AML-193 (cell line): Measurements from ENCODE around the gene C10orf90.

ENCODE experiments used
- DNase-seq, 2 experiments: peaks; one replicate each; lab custom pipeline; 2025; lab: John Stamatoyannopoulos, UW

C10orf90 gene

DNA sequence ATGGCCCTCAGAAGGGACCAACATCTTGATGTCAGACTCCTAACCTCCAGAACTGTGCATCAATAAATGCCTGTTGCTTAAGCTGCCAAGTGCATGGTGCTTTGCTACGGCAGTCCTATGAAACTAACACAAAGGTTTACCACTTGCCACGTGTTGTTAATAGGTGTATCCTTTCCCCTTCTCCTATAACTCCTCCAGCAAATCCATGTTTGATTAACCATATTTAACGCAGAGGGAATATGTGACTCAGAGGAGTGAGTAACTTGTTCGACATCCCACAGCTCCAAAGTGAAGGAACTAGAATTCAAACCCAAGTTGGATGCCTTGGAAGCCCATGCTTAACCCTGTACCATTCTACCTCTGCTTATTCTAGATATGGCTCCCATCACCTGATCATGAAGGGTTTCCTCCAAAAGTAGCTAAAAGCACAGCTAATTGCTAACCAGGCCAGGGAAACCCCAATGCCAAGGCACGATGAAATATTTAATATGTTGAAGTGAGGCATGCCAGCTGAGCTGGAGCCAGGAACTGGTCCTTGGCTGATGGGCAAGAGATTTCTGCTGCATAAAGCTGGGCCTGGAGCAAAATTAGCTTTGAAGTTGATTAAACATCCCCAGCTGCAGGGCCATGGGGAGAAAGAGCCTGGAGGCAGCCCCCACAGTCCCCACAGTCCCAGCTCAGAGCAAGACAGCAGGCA is 131.9 kb downstream of the C10orf90 start:
- no peak for DNase-seq

- no peak for DNase-seq
Measured at GRCh38 chr10:126536656-126537055, 133.8 kb downstream of the C10orf90 start.

DNA sequence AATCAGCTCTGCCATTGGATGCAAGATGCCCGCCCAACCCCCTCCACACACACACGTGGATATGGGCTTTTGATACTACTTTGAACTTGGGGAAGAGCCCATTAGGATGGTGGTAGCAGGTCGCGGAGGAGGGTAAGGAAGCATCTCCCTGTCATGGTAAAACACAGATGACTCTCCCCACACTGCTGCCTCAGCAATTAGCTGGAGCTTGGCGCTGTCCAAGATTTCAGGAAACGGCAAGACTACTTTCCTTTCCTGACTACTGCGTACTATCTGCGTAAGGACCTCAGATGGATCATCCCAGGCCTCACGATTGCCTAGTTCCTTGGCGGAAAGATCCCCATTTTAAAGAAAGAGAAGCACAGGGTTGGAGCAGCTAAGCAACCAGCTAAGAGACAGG is 134.3 kb downstream of the C10orf90 start:
- no peak for DNase-seq

DNA sequence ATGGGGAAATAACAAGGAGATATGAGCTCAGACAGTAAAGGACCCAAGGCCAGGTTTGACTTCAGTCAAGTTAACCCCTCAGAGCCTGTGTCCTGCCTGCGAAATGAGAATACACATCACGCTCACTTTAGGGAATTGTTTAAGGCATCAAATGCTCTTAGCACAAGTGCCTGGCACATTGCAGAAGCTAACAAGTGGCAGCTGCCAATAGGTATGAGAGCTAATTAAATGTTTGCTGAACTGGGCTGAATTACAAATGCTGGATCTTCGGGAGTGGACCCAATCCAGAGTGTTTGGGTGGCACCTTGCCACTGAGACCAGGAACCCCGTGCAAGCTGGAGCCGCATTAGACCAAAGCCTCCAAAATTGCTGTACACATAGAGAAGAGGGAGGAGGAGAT is 136.8 kb downstream of the C10orf90 start:
- DNase-seq, result no peak

GRCh38 chr10:126528315-126528835 is 142.1 kb downstream of the C10orf90 start:
- no peak for DNase-seq

DNA sequence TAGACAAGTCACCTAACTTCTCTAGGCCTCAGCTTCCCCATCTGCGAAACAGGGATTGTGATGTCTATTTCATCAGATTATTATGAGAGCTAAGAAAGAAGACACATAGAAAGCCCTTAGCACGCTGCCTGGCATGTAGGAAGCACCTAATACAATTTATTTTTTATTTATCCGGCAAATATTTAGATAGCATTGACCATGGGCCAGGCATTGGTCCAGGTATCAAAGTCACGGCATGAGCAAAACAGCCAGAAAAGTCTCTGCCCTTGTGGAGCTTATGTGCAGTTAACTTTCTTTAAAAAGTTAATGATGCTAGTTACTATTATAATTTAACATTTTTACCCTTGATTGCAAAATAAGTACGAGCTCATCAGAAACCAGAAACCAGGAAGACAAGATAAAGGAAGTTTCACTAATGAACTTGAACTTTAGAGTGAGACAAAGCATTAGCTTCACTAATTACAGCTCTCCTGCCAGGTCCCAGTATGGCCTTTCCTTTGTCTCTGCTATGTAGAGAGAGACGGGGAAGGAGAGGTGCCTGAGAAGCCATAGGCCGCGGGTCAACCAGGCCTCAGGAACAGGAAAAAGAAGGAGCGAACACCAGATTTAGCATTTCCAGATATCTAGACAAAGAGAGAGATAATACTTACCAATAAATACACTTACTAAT is 142.7 kb downstream of the C10orf90 start:
- DNase-seq, result no peak

DNA sequence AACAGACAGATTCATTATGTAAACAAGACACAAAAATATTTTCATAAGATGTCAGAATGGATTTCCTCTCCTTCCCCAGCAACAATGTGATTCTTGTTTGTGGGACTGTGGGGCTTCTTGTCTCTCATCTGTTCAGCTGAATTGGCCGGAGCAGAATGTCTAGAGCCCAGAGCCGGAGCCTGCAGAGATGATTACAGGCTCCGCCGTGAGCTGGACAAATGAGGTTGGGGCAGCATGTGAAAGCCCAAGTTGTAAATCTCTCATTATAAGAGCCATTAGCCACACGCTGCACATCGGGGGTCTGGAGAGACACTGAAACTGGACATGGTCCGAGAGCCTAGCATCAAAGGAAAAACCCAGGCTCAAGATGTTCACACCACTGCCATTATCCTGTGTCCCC is 145.2 kb downstream of the C10orf90 start:
- no peak for DNase-seq

DNA sequence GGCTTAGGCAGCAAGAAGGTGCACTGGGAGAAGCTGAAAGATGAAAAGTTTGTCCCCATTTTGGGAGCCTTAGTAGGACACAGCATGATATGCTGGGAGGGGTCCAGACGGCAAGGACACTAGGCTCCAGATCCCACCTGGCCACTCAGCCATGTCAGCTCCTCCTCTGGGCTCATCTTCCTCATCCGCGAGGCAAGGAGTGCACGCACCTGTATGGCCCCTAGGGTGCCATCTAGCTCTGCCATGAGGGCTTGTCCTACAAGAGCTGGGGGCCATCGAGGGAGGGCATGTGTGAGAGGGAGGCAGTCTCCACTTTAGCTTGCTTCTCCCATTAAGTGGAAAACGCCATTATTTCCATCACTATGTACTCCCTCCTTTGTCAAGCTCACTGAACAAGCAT is 146.0 kb downstream of the C10orf90 start:
- no peak for DNase-seq

- DNase-seq, result no peak
Measured at GRCh38 chr10:126523071-126523470, 147.4 kb downstream of the C10orf90 start.

DNA sequence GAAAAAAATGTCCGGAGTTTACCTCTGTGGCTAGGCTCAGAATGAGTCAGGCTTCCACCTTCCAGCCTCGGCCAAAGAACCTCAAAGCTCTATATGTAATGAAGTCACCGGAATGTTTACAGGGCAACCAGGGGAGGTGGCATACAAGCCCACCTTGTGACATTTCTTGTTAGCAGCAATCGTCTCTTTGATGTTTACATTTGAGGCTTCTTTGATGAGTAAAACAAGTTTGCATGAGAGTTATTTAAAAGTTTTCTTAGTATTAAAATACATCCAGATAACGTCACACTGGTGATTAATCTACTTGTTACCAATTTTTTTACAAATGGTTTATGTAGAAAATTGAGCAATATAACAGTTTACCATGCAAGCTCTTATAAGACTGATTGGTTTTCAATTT is 149.1 kb downstream of the C10orf90 start:
- DNase-seq, result no peak

DNA sequence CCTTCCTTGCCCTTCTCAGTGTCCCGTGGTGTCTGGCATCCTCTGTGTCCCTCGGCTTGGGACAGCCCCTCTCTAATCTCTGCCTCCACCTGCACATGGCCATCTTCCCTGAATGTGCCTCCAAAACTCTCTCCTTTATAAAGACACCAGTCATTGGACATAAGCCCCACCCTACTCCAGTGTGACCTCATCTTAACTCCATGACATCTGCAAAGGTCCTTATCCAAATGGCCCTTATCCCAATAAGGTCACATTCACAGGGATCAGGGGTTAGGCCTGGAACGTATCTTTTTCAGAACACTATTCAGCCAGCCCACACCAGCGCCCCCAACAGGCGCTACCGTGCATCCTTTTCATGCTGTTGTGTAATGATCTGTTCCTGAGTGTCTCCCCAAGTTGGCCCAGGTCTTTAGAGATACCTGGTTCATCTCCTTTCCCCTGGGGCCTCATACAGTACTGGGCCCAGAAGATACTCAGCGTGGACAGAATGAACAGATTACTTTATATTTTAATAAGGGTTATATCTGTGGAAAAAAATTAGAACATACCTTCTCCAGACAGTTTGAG is 149.7 kb downstream of the C10orf90 start:
- no peak for DNase-seq

DNA sequence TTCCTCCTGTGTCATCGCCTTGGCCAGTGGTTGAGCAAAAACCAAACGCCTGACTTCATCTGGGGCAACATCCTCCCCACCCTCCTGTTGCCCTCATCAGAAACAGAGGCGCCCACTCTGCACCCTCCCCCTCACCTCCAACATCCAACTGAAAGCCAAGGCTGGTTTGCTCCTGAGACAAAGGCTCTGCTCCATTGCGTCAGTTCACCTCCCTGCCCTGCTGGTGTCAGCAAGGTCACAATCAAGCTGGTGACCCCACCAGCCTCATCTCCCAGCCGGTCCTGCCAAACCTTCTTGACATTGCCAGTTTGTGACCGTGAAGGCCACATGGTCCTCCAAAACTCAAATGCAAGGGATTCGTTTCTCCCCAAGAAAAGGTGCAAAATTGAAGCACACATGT is 150.5 kb downstream of the C10orf90 start:
- DNase-seq, result no peak

DNA sequence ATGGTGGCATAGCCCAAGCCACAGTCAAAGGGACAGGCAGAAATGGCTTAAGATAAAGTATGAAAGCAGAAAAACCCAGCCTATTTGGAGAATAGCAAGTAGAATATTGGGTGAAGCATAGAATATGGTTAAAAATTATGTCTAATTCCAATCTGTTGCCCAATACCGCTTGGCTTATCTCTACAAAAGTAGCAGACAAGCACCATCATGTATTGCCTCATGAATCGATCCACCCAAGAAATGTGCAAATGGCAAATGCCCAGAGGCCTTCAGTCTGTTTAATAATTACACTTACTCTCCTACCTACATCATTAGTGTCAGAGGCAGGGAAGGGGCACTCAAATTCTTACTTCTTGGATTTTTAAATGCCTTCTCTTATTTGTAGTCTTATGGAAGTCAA is 151.3 kb downstream of the C10orf90 start:
- no peak for DNase-seq

DNA sequence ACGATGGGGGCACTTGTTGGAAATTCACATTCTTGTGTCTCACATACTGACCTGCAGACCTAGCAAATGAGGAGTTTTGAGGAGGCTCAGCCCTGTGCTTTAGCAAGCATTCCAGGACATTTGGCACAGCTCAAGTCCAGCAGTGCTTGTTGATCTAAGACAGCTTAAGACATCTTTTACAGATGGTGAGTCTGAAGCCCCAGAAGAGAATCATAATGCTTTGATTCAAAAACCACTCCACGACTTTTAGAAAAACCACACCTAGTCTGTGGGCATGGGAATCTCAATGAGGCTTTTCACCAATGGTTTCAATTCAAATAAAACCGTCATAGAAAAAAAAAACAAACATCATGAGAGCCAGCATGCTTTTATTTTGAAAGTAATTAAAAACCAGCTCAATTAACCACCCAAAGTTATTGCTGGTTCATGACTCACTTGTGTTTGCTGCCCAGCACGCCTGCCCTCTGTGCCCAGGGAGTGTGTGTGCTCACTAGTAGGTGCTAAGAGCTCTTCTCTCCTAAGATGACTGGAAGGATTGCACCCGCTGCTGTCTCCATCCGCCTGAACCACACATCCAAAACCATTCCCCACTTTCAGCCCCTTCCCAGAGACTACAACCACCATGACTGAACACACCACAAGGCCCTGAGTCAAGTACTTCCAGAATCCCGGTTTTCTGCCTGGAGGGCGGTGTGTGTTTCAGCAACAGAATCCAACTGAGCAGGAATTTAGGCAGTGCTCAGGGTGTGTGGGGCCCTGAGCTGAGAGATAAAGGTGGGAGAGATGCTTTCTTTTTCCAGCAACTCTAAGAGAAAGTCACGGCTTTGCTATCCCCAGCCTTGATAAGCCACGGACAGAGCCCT is 152.0 kb downstream of the C10orf90 start:
- DNase-seq, result no peak

DNA sequence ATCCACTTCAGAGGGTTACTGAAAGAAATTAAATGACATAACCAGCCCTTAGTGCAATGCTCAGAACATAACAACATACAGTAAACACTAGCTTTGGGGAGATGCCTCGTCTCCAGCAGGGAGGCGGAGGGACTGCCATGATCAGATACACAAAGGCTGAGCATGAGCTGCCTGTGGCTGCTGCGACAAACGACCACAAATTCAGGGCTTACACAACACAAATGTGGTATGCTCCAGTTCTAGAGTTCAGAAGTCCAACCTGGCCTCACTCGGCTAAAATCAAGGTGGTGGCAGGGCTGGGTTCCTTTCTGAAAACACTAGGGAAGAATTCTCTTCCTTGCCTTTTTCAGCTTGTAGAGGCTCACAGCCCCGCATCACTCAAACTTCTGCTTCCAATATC is 154.0 kb downstream of the C10orf90 start:
- DNase-seq, result no peak

DNA sequence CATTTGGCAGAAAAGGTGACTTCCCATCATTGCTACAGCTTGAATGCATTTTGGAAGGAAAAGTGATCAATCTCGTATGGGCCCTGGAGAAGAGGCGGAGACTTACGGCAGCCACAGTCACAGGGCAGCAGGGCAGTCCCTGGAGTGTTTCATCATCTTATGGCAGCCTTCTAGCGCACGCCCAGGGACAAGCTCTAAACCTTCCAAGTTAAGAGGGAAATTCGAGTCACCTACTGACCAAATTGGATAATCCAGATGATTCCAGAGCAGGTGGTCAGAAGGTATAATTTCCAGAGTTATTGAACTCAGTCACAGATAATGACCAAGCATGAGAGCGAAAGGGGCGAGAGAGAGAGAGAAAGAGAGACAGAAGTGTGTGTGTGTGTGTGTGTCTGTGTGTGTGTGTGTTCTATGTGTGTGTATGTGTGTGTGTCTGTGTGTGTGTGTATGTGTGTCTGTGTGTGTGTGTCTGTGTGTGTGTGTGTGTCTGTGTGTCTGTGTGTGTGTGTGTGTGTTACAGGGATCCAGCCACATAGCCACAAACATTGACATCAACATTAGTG is 158.5 kb downstream of the C10orf90 start:
- DNase-seq, result no peak

DNA sequence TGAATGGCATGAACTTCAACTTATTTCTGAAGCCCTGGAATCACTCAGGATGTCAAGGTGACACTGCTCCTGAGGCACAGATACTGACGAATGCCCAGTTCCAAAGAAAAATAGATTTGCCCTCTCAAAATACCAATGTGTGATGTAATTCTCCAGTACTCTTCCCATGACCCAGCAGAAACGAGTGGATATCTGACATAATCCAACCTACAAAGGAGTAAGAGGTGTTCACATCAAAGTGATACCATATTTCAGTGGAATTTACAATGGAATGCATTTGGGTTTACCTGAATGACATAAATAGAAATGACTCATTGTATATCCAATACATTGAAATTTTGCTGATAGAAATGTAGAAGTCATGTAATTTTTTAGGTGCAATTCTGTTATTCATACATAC is 161.3 kb downstream of the C10orf90 start:
- DNase-seq, result no peak

DNA sequence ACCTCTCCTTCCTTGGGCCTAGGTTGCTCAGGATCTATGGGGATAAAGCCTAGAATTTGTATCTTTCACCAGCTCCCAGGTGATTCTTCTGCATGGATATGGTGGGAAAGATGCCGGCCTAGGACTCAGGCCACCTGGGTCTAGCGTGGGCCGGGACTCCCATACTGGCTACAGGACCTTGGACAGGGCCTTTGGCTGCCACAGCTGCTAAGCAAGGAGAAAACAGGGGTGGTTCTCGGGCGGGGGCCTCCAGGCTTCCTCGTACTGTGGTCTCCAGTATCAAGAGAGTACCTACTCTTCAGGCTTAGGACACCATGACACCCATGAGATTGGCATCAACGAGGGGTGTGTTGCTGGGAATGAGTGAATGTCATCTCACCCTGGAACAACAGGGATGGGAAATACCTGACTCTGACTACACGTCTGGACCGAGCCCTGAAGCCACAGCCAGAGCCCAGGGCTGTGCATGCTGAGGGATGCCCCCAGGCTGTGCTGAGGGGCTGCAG is 161.9 kb downstream of the C10orf90 start:
- no peak for DNase-seq

DNA sequence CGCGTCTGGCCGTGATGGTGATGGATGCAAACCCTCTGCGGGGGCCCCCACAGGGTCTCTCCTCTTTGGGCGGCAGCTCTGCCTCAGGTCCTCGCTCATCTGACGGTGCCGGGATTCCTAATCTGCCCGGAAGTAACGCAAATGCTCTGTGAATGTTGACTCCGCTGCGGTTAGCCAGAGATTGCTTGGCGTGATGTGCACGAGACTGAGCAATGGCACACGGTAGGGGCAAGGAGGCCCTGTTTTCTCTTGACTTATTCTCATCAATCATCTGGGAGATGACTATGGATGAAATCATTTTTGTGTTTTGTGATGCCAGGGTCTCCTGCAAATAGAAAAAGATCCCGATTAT is 165.8 kb downstream of the C10orf90 start:
- DNase-seq, result no peak

GRCh38 chr10:126504063-126504760 is 166.3 kb downstream of the C10orf90 start:
- DNase-seq, result peak; percentile 6 to 31

- DNase-seq, result no peak
Measured at GRCh38 chr10:126503392-126504062, 167.0 kb downstream of the C10orf90 start.
